Stimulated activated CD4-positive, alpha-beta T cell treated with anti-CD3 and anti-CD28 coated beads, Interleukin-12 subunit alpha, Interleukin-12 subunit beta, amount 100 ng/mL, for 48 hours (primary cell): ENCODE measurements around the gene GSTA4.
"Not testable (repeated sequence)": the region's sequence is repeated elsewhere in the genome, so short reads cannot be mapped to it uniquely, and the experiment has no call there.

Experiments used
- DNase-seq, 3 donors: peaks; one replicate each; pipeline ENCODE4 v3.0.0-alpha.2; 2020; ENCODE audit warnings: low read depth in 2 of 3, low spot score in 1 of 3

Gene GSTA4

GRCh38 chr6:53014744-53015143 is 19.7 kb upstream of the GSTA4 start:
- no peak for DNase-seq

GRCh38 chr6:53014063-53014462 is 19.0 kb upstream of the GSTA4 start:
- DNase-seq, result no peak

GRCh38 chr6:53011979-53012378 is 16.9 kb upstream of the GSTA4 start:
- no peak for DNase-seq

- DNase-seq, result no peak
Observed at GRCh38 chr6:53010504-53010903, 15.4 kb upstream of the GSTA4 start.

- DNase-seq, result no peak
Observed at GRCh38 chr6:53009511-53009910, 14.4 kb upstream of the GSTA4 start.

GRCh38 chr6:53009056-53009455 is 14.0 kb upstream of the GSTA4 start:
- DNase-seq, result no peak

- DNase-seq, result not testable (repeated sequence)
Observed at GRCh38 chr6:53008192-53008687, 13.2 kb upstream of the GSTA4 start.

- DNase-seq, result no peak
Observed at GRCh38 chr6:53005663-53006250, 10.7 kb upstream of the GSTA4 start.

- no peak for DNase-seq
Observed at GRCh38 chr6:52999456-52999855, 4.4 kb upstream of the GSTA4 start.

GRCh38 chr6:52998603-52999002 is 3.5 kb upstream of the GSTA4 start:
- DNase-seq, result no peak

- DNase-seq, result peak in 2 of 3 donors; percentile 26 to 29
Observed at GRCh38 chr6:52995913-52996645, 995 bp upstream of the GSTA4 start.

GRCh38 chr6:52994839-52995088 is 320 bp downstream of the GSTA4 start:
- DNase-seq, result peak in 1 of 3 donors; percentile 14

- DNase-seq, result no peak
Observed at GRCh38 chr6:52994031-52994838, 849 bp downstream of the GSTA4 start.

- no peak for DNase-seq
Observed at GRCh38 chr6:52992980-52993920, 1.8 kb downstream of the GSTA4 start.

- peak in 1 of 3 donors; percentile 34 for DNase-seq
Observed at GRCh38 chr6:52990342-52990741, 4.7 kb downstream of the GSTA4 start.

- no peak for DNase-seq
Observed at GRCh38 chr6:52985228-52985627, 9.9 kb downstream of the GSTA4 start.

- DNase-seq, result peak in 2 of 3 donors; percentile 12 to 48
Observed at GRCh38 chr6:52984247-52984646, 10.8 kb downstream of the GSTA4 start.

GRCh38 chr6:52983159-52983848 is 11.8 kb downstream of the GSTA4 start:
- no peak for DNase-seq

GRCh38 chr6:52982680-52983079 is 12.4 kb downstream of the GSTA4 start:
- DNase-seq, result no peak

GRCh38 chr6:52981222-52981900 is 13.7 kb downstream of the GSTA4 start:
- no peak for DNase-seq
